ENCODE results near the gene GUCA1C.

GUCA1C gene

GRCh38 chr3:108907194-108907593 lies 46.5 kb downstream of the GUCA1C start:
- no peak for DNase-seq (ENCODE audit: low spot score)

- DNase-seq (ENCODE audit: low spot score): no peak
Measured at GRCh38 chr3:108899530-108899929, 54.1 kb downstream of the GUCA1C start.

DNA sequence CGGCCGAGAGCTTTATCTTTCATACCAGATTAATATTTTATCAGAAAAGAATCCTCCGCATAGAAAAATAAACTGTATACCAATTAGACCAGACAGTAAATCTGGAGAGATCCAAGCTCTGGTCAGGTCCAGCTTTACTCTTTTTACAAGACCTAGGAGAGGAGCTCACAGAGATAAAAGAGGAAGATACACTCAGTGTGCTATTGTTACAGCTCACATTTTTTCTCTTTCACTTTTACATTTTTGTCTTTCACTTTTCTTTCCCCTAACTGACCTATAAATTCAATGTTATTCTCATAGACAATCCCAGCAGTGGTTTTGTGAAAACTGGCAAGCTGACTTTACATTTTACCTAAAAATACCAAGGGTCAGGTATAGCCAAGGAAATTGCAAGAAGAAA lies 55.8 kb downstream of the GUCA1C start:
- no peak for DNase-seq (ENCODE audit: low spot score)

- no peak for DNase-seq (ENCODE audit: low spot score)
Measured at GRCh38 chr3:108894981-108895380, 58.7 kb downstream of the GUCA1C start.

DNA sequence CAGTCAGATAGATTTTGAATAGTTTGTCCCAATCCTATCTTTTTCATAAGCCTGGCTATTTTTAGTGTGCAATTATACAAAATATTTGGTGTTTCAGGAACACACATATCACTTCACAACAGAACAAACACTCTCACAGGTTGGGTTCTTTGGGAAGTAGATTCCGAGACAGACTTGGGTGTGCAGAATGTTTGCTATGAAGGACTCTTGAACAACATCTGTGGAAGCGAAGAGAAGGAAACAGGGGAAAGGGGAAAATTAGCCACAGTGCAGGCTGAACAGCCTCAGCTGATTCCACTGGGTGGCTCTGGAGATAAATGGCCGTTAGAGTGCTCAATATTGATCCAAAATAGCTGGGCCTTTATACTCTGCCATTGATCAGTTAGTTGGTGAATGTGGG lies 61.8 kb downstream of the GUCA1C start:
- DNase-seq (ENCODE audit: low spot score): no peak

GRCh38 chr3:108887777-108888176 lies 65.9 kb downstream of the GUCA1C start:
- no peak for DNase-seq (ENCODE audit: low spot score)

DNA sequence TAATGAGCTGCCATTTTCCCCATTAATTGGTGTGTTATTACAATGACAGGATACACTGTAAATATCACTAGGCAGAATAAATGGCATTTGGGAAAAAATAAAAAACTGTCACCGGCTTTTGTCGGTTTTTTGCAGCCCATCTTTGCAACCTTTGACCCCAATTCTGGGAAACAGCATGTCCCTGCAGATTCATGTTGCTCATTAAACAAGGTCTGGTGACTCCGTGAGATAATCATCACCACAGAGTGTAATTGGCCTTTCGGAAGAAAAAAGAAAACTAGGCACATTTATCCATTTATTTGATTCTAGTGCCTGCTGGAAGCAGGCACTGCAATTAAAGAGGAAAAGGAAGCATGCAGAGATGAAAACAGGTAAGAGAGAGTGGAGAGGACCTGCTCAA lies 66.6 kb downstream of the GUCA1C start:
- DNase-seq (ENCODE audit: low spot score): no peak

DNA sequence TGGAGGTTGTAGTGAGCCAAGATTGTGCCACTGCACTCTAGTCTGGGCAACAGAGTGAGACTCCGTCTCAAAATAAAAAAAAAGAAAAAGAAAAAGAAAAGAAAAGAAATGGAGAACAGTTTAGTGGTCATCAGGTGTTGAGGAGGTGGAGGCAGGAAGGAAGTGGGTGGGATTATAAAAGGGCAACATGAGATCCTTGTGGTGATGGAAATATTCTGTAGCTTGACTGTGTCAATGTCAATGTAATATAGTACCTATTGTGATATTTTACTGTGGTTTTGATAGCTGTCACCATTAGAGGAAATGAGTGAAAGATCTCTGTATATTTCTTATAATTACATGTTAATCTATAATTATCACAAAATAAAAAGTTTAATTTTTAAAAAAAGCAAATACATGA lies 70.3 kb downstream of the GUCA1C start:
- no peak for DNase-seq (ENCODE audit: low spot score)

DNA sequence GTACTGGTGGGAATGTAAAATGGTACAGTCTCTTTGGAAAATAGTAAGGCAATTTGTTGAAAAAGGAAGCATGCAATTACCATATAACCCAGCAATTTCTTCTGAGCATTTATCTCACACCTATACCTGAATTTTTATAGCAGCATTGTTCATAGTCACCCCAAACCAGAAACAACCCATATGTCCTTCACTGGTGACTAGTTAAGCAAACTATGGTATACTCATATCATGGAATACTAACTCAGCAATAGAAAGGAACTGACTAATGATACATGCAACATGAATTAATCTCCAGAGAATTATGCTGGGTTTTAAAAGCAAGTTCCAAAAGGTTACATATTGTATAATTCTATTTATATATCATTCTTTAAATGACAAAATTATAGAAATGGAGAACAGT lies 70.9 kb downstream of the GUCA1C start:
- no peak for DNase-seq (ENCODE audit: low spot score)

DNA sequence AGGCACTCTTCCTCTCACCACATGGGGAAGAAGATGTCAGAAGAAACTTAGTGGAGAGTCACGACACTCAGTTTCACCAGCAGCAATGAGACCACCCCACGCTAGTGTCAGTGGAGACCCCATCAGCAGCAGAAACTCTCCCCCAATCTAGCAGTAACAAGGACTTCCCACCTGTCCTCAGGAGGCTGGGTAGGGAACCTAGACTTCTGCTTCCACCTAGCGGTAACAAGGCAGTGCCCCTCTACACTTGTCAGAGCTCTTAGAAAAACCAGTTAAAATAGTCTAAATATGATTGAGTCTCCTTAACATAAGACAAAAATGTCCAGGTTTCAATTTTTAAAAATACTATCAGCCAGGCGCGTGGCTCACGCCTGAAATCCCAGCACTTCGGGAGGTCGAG lies 73.8 kb downstream of the GUCA1C start:
- DNase-seq (ENCODE audit: low spot score): no peak

- DNase-seq (ENCODE audit: low spot score): no peak
Measured at GRCh38 chr3:108877901-108878300, 75.8 kb downstream of the GUCA1C start.

DNA sequence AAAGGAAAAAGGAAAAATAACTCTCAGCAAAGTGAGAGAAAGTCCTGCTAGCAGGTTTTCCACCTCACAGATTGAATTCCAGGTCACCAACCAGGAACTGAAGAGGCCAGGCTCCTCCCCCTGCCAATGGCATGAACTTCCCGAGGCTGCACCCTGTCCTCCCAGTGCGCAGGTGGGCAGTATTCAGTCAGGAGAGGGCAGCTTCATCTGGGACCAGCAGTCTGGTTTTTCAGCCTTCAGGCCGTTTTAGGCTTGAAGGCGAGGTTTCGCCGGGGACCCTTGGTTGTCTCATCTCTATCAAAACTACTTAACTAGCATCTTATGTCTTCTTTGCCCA lies 89.9 kb downstream of the GUCA1C start:
- no peak for DNase-seq (ENCODE audit: low spot score)

- no peak for DNase-seq (ENCODE audit: low spot score)
Measured at GRCh38 chr3:108862865-108863798, 90.5 kb downstream of the GUCA1C start.

GRCh38 chr3:108861401-108861800 lies 92.3 kb downstream of the GUCA1C start:
- no peak for DNase-seq (ENCODE audit: low spot score)

Measured in NAMALWA (cell line).